GM12874 (cell line): ENCODE measurements around the gene ZNF860.

Experiments
- CTCF ChIP-seq: IDR thresholded peaks from 2 replicates; pipeline ENCODE4 v1.5.1; 2011; ENCODE audit warnings: low read depth, mild to moderate bottlenecking, control low read depth, low read length, moderate library complexity; ENCODE audit not compliant: insufficient read depth

Gene ZNF860

DNA sequence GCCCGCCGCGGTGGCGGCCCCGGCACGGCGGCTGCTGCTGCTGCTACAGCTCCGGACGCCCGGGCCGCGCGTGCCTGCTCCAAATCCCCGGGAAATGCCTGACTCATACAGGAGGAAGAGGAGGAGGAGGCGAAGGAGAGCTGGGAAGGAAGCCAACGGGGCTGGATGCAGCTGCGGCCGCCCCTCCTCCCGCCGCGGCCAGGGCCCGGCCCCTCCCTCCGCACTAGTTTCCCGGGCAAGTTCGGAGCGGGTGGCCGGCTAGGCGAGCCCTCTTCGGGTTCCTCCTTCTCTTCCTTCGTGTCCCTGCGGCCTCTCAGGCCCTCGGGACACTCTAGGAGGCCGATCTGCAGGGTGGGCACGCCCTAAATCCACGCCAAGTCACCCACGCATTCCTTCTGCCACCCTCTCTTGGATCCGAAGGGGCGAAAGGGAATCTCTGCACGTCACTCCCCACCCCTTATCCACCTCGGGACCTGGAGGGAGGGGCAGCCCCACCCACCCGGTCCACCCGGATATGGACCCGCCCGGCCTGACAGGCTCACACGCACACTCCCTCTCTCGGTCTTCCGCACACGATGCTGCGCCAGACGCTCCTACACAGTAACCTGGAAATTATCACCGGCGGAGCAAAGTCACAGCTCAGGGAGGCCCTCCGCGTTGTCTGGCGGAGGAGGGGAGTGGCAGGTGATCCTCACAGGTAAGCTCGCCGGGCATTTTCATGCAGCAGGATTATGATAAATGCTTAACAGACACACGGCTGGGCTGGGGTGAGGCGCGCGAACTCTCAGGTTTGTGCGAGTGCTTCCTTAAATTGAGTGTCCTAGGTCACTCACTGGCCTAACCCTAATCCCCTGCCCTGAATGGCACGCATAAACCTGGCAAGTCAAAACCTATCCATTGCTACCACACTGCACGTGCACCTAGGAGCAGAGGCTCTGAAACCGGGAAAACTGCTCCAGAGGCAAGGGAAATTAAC lies at the start of gene ZNF860, which contains the start of gene OSBPL10:
TSS of gene ZNF860 (plus strand) at position 545 of the 976 bp plus-strand sequence. CDS start 7,330 bp downstream, outside the sequence.
TSS of gene OSBPL10 (minus strand) at position 57 of the 976 bp plus-strand sequence. CDS start 83 bp downstream, outside the sequence.
- TF ChIP-seq CTCF = no peak

GRCh38 chr3:31932990-31933389 lies 48.6 kb upstream of the ZNF860 start:
- no peak for TF ChIP-seq CTCF

DNA sequence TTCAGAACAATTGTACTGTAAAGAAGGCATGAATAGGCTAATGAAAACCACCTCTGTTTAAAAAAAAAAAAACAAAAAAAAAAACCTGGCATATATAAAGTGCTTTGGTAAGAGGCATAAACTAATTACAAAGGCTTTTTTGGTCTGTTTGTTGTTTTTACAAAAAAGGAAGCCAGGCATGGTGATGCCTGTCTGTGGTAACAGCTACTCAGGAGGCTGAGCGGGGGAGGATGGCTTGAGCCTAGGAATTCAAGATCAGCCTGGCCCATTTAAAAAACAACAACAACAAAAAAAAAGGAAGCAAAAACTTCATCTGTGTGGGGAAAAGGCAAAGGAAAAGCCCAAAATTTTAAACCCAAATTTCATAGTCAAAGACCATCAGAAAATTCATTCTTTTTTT lies 47.5 kb upstream of the ZNF860 start:
- no peak for TF ChIP-seq CTCF

DNA sequence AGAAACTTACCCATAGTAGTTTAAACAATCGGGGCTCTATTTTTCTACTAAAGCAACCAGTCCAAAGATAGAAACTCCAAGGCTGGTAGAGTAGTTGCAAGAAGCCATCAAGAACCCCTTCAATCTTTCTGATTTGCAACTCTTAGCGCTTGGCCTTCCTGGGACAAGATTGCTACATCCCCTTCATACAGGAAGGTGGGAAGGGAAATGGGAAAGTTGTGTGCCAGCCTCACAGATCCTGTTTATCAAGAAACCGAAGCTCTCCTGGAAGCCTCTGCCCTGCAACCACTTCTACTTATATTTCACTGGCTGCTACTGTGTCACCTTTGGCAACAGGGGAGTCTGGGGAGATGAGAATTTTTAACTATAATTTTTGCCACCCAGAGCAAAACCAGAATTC lies 46.7 kb upstream of the ZNF860 start:
- no peak for TF ChIP-seq CTCF

DNA sequence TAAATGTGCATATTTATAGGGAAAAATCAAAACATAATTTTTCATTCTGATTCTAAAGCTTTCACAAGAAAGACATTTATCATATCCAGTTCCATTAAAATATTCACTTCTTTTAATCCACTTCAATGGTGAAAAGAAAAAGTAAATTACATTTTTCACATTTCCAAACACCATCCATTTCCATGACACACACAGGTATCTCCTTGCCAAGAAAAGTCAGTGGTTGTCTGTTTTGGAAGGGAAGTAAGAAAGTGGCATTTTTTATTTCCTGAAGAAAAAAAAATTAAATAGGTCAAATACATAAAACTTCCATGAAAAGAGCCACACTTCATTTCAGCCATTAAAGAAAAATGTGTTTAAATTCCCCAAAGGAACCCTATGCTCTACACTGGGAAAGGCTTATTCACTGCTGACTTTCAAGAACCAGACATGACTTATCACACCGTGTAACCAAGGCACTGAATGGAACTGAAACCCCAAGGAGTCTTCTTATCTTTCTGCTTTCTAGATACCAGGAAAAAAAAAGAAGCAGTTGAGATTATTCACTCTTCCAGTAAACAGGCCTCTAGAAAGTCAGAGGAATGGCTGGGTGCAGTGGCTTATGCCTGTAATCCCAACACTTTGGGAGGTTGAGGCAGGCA lies 45.0 kb upstream of the ZNF860 start:
- no peak for TF ChIP-seq CTCF

DNA sequence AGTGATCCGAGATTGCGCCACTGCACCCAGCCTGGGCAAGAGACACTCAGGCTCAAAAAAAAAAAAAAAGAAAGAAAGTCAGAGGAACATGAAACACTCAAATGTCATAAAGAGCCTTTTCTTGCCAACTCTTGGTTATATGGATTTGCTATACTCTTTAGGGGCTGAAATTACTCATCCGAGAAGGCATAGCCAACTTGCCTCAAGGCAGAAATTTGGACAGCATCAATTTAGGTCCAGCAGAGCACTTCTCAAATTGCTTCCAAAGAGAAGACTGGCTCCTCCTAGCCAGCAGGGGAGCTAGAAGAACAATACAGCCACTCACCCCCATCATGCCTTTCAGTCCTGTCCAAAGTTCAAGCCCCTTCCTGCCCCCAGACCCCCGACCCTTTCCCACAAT lies 44.3 kb upstream of the ZNF860 start:
- TF ChIP-seq CTCF = no peak

DNA sequence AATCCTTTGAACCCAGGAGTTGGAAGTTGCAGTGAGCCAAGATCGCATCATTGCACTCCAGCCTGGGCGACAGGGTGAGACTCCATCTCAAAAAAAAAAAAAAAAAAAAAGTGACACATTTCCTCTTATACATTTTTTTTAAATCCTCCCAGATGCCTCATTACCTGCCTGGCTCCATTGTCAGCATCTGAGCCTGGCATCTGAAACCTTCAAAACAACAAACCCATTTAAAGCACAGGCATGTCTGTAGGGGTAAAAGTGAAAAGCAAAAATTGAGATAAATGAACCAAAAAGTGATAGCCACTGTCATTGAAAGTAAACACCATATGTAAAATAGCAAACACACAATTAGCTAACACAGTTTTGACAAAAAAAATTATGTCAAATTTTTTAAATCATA lies 39.1 kb upstream of the ZNF860 start:
- TF ChIP-seq CTCF = no peak
